Tibial artery (tissue), 4 donors: Measurements from ENCODE around the gene PIK3R5.

Experiments used
- DNase-seq, 2 donors: peaks; one replicate each; pipeline ENCODE4 v3.0.0-alpha.2; 2019
- H3K27ac ChIP-seq, 2 donors: fragments of 200-600 bp; sonication (generic) in 1 of 2; 1 replicate in 1 of 2; 2 replicates in 1 of 2; pipeline ENCODE4 v1.5.1; 2018 to 2019; ENCODE audit warnings: mild to moderate bottlenecking in 1 of 2
- H3K27me3 ChIP-seq, 2 donors: fragments of 200-600 bp; sonication (generic) in 1 of 2; one replicate each; pipeline versions ENCODE4 v1.5.1 to v1.6.0; 2016 to 2019
- H3K36me3 ChIP-seq, 3 donors: fragments of 200-600 bp; sonication (generic) in 2 of 3; one replicate each; pipeline ENCODE4 v1.5.1; 2016 to 2019; ENCODE audit warnings: mild to moderate bottlenecking in 2 of 3
- H3K4me1 ChIP-seq, 4 donors: fragments of 200-600 bp; sonication (generic) in 2 of 4; 1 replicate in 3 of 4; 2 replicates in 1 of 4; pipeline ENCODE4 v1.5.1; 2016 to 2019
- H3K4me3 ChIP-seq, 2 donors: fragments of 200-600 bp; sonication (generic) in 1 of 2; 1 replicate in 1 of 2; 2 replicates in 1 of 2; pipeline ENCODE4 v1.5.1; 2018 to 2019; ENCODE audit warnings: mild to moderate bottlenecking in 2 of 2
- H3K9me3 ChIP-seq, 3 donors: fragments of 200-600 bp; sonication (generic) in 1 of 3; one replicate each; pipeline ENCODE4 v1.5.1; 2016 to 2019
- intact Hi-C: fragments of 100-400 bp; cut with DNase I; formaldehyde crosslinking; loops from one replicate; pipeline ENCODE4 v1.15.0; 2023; ENCODE audit warnings: low total_unique reads
- TF ChIP-seq, protein P1 (sequence below), 2 experiments: fragments of 200-600 bp in 1 of 2; fragments of 450-650 bp in 1 of 2; IDR thresholded peaks; one replicate each; pipeline ENCODE4 v1.5.1; 2017 to 2019; ENCODE audit warnings: antibody characterized with exemption in 2 of 2, mild to moderate bottlenecking in 1 of 2, moderate library complexity in 1 of 2

PIK3R5 gene

DNA sequence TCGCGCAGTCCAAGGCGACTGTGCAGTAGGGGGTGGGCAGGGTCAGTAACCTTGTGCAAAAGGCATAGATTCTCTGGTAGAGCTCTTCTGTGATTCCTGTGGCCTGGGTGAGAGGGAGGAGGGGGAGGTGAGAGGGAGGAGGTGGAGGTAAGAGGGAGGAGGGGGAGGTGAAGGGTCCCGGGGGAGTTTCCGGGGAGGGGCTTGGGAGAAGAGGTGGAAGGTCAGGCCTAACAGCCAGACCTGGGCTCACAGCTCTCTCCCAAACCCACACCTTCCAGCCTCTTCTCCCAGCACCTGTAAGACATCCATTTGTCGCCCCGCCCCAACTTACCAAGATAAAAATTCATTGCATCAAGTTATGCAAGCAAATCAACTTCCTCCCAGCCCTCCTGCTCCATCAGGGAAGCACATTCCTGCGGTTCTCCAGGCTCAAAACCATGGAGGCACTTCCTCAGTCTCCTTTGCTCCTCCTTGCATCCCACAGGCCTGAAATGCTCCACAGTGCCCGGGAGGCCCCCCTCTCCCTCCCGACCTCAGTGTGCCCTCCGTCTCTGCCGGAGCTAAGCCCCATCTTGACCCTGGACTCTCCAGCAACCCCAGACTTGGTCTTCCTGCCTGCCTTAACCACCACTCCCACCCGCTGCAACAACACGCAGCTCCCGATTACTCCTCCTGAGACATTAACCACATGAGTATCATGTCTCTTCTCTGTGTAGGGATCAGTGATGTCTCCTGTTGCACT lies 128.5 kb downstream of the PIK3R5 start:
- H3K4me3 ChIP-seq: no peak overlapping the region
- H3K27me3 ChIP-seq: peaks cover 0 to 54% of the 10 kb centered on the region in 2 donors
- H3K4me1 ChIP-seq: peaks cover 0 to 5% (median 0%) of the 10 kb centered on the region in 4 donors
- DNase-seq: peak in 1 of 2 donors; percentile 9
- intact Hi-C loops: no loop called here
- H3K36me3 ChIP-seq: no peaks in the 10 kb centered on the region
- TF ChIP-seq, protein P1, sequence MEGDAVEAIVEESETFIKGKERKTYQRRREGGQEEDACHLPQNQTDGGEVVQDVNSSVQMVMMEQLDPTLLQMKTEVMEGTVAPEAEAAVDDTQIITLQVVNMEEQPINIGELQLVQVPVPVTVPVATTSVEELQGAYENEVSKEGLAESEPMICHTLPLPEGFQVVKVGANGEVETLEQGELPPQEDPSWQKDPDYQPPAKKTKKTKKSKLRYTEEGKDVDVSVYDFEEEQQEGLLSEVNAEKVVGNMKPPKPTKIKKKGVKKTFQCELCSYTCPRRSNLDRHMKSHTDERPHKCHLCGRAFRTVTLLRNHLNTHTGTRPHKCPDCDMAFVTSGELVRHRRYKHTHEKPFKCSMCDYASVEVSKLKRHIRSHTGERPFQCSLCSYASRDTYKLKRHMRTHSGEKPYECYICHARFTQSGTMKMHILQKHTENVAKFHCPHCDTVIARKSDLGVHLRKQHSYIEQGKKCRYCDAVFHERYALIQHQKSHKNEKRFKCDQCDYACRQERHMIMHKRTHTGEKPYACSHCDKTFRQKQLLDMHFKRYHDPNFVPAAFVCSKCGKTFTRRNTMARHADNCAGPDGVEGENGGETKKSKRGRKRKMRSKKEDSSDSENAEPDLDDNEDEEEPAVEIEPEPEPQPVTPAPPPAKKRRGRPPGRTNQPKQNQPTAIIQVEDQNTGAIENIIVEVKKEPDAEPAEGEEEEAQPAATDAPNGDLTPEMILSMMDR (IDR thresholded peaks at IDR 0.05): no peak
- H3K27ac ChIP-seq: no peak overlapping the region
- H3K9me3 ChIP-seq: no peaks in the 10 kb centered on the region

DNA sequence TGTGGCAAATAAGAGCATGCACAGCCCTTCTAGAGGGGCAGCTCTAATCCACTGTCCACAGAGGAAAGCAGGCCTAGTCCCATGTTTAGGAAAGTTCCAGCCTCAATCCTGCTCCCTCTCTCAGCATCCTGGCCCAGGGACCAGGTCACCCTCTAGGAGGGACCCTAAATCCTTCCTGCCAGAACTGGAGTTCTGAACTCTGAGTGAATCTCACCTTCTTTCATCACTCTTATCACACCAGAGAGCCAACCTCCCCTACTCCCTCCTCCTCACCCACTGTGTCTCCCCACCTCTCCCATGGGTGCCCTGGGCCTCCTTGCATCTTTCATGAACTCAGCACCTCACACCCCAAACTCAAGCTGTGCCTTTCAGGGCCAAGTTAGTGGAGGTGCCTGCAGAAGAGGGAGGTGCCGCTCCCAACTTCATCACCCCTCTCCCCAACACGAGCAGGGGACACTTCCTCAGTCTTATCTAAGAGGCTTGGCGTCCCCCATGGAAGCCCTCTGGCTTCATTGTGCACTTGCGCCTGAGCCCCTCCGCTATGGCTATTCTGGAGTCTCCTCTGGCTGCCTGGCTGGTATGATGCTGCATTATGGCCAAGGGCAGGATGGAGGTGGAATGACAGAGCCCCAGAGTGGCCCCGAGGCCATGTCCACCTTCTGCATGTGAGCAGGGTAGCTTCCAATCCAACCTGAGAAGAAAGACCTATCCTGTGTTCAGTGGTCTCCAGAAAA lies 129.7 kb downstream of the PIK3R5 start:
- H3K9me3 ChIP-seq: no peaks in the 10 kb centered on the region
- TF ChIP-seq, protein P1 (IDR thresholded peaks at IDR 0.05): no peak
- peaks cover 0 to 62% of the 10 kb centered on the region in 2 donors for H3K27me3 ChIP-seq
- intact Hi-C loops: no loop called here
- H3K27ac ChIP-seq: no peak overlapping the region
- DNase-seq: no peak
- H3K36me3 ChIP-seq: no peaks in the 10 kb centered on the region
- H3K4me3 ChIP-seq: no peak overlapping the region
- peaks cover 0 to 5% (median 0%) of the 10 kb centered on the region in 4 donors for H3K4me1 ChIP-seq

DNA sequence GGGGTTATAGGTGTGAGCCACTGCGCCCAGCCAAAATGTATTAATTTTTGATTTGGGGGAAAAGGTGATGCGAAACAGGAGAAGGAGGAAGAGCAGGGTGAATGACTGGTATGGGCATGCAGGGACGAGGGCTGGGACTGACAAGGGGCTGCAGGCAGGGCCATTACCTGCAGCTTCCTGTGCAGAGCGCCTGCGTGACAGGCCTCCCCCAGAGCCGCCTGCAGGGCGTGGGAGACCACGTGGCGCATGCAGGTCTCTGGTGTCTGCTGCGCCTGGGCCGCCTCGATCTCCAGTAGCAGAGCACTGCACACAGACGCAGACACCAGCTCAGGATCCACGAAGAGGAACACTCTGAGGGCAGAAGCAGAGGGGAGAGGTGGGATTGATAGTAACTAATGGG lies 130.4 kb downstream of the PIK3R5 start:
- intact Hi-C loops: no loop called here
- no peak overlapping the region for H3K27ac ChIP-seq
- H3K9me3 ChIP-seq: no peaks in the 10 kb centered on the region
- DNase-seq: no peak
- no peaks in the 10 kb centered on the region for H3K36me3 ChIP-seq
- TF ChIP-seq, protein P1 (IDR thresholded peaks at IDR 0.05): no peak
- peaks cover 0 to 62% of the 10 kb centered on the region in 2 donors for H3K27me3 ChIP-seq
- no peak overlapping the region for H3K4me3 ChIP-seq
- H3K4me1 ChIP-seq: peaks cover 0 to 5% (median 0%) of the 10 kb centered on the region in 4 donors

DNA sequence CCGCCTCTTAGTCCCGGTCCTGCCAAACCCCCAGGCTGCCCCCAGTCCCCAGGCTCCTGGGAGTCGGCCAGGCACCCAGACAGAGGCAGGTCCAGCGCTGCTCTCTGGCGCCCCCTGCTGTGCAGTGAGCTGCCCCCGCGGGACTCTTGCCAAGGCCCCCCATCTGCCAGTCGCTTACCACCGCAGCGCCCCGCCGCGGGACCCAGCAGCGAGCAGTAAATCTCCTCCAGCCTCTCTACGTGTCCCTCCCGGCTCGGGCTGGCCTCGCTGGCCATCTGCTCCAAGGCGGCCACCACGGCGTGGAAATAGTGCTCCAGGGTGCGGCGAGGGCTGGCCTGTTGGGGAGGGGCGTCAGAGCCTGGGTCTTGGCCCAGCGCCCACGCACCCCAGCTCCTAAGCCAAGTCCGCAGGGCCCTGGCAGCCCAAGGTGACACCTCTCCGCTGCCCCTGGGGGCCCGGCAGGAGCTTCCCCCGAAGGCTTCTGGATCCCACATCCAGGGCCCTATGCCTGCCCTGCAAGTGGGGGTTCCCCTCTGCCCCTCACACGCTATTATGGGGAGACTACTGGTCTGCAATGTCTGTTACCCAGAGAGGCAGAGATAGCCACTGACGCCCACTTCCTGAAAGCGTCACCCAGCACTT lies 132.7 kb downstream of the PIK3R5 start:
- H3K27ac ChIP-seq: no peak overlapping the region
- no peaks in the 10 kb centered on the region for H3K36me3 ChIP-seq
- intact Hi-C loops: no loop called here
- TF ChIP-seq, protein P1 (IDR thresholded peaks at IDR 0.05): no peak
- H3K4me3 ChIP-seq: no peak overlapping the region
- DNase-seq: no peak
- peaks cover 0 to 63% of the 10 kb centered on the region in 2 donors for H3K27me3 ChIP-seq
- no peaks in the 10 kb centered on the region for H3K9me3 ChIP-seq
- H3K4me1 ChIP-seq: peaks cover 0 to 5% (median 0%) of the 10 kb centered on the region in 4 donors

DNA sequence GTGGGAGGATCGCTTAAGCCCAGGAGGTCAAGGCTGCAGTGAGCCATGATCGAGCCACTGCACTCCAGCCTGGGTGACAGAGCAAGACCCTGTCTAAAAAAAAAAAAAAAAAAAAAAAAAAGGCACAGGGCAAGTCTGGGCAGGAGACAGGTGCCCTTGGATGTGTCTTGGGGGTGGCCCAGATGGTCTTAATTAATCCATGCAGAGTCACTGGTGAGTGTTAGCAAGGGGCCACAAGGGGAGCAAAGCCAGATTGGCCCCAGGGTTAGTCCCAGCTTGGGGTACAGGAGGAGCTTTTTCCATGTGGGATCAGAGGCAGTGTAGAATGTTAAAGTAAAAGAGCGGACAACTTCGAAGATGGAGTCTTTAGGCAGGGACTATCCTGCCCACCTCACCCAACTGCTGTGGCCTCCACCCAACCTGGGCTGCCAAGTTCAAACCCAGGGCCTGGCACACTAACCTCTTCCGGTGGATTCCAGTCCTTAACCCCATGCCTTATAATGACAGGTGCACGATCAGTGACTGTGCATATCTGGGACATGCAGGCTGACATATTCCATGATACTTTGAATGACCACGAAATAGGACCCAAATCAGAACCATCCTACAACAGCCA lies 134.2 kb downstream of the PIK3R5 start:
- TF ChIP-seq, protein P1 (IDR thresholded peaks at IDR 0.05): no peak
- H3K4me3 ChIP-seq: no peak overlapping the region
- H3K9me3 ChIP-seq: no peaks in the 10 kb centered on the region
- H3K36me3 ChIP-seq: no peaks in the 10 kb centered on the region
- H3K27ac ChIP-seq: no peak overlapping the region
- no peak for DNase-seq
- intact Hi-C loops: no loop called here
- peaks cover 0 to 5% (median 0%) of the 10 kb centered on the region in 4 donors for H3K4me1 ChIP-seq
- peaks cover 0 to 58% of the 10 kb centered on the region in 2 donors for H3K27me3 ChIP-seq
